DMS 273 treated with DMSO at 0.1 percent for 48 hours (cell line): ENCODE data around the gene SEC23A.

ENCODE experiments used
- DNase-seq: peaks from one replicate; lab custom pipeline; 2025; lab: John Stamatoyannopoulos, UW

The SEC23A gene

DNA sequence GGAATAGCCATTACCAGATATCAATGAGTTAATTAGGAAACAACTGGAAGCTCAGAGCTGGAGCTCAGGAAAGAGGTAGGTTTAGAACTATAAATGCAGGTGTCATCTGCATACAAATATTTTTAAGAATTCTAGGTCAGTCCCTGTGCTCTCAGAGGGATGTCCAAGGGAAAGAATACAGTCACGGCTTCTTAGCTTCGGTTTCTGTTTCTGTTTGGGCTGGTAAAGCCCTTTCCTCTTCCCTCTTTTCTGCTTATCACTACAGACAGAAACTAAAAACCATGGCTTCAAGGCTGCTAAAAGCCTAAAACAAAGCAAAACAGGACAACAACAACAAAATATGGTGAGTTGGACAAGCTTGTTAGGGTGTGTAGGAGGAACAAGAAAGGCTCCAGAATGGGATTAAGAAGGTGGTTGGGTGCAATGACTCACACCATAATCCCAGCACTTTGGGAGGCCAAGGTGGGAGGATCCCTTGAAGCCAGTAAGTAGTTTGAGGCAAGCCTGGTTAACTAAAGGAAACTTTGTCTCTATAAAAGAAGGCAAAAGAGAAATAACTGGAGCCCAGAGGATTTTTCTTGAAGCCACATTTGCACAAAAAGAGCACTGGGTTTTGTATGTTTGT lies 113.0 kb downstream of the SEC23A start:
- no peak for DNase-seq

DNA sequence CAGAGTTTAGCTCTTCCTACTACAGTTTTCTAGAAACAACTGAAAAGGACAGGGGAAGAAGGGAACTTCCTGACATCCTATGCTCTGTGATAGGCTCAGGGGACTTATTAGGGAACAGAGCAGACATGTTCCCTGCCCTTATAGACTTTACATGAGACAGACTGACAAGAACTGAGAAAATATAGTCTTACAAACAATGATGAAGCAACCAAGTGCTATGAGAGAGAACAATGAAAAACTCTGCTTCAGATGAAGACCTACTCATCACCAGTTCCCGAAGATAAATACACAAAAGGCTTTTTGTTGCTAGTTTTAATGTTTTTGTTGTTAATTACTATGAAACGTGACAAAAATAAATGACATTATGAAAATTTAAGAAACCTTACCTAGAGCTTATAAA lies 115.3 kb downstream of the SEC23A start:
- no peak for DNase-seq

DNA sequence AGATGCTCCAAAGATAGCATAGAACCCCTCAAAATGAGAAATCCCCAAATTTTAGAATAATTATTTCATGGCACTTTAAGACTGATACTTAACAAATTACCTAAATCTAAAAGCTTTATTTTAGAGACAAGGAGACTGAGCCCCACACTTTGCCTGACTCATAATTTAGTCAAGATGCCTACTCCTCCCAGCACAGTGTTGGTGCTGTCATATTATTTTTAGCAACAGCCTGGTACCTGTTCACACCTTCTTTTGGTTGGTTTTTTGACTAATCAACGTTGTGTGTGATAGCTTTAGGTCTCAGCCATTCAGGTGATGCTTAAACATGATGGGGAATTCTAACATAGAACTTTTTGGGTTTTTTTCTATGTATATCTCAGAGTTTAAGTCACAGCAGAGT lies 120.2 kb downstream of the SEC23A start:
- DNase-seq, result no peak

DNA sequence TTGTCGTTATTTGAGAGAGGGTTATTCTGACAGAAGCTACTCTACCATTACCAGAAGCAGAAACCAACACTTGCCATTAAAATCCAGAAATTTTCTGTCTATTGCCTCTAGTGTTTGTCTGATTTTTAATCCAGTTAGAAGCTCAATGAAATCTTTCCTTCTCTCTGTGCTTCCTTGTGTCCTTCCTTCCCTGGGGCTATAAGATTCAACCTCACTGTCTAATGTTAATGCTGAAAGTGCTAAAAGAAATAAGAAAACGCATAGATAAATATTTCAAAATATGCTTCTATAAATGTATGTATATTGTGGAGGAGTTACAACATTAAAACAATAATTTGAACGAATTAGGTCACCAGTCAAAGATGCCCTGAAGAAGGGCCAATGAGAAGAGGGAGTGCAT lies 120.8 kb downstream of the SEC23A start:
- no peak for DNase-seq
